ENCODE data around the gene ATP1A2. TPM values are rescaled to one million over a fixed set of nuclear protein-coding genes. Genes with fewer than 3 reads are reported as not detected.

The ATP1A2 gene
- total and polyA plus RNA-seq, 10 of the 15 experiments (the other 5 are each of a cell fraction or from before 2014, with no cell fraction given) = 0.15 TPM; not detected in 9

DNA sequence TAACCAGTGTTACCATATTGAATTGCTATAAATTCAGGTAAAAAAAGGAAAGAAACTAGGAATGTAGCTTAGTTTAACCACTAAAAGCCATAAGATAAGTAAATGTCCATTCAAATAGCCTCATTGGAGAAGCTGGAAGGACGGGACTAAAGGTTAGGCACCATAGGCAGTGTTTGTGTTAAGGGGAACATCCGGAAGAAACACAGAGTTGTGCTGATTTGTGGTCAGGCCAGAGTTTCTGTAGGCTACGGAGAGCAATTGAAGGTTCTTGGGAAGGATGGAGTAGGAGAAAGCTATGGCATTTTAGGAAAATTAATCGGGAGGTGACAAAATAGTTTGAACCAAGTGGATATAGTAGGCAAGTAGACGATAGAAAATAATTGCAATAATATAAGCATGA, 44.3 kb upstream of the ATP1A2 start (continued):
- TF ChIP-seq SKIL (IDR thresholded peaks at IDR 0.05; ENCODE audit: low read depth, poor library complexity, severe bottlenecking) = no peak
- TF ChIP-seq IRF4 (IDR thresholded peaks at IDR 0.05; ENCODE audit: low read depth, low read length) = no peak

GRCh38 chr1:160074865-160075264, 40.7 kb upstream of the ATP1A2 start:
- TF ChIP-seq MYC (IDR thresholded peaks at IDR 0.05; ENCODE audit: insufficient read depth, insufficient read length, insufficient replicate concordance, low read length, severe bottlenecking) = no peak
- no peak for TF ChIP-seq KAT2A (conservative IDR thresholded peaks at IDR 0.05; ENCODE audit: control insufficient read depth, low read depth, low read length)
- TF ChIP-seq SIX5 (IDR thresholded peaks at IDR 0.05; ENCODE audit: low read depth, low read length, severe bottlenecking) = no peak
- TF ChIP-seq EGR1 (IDR thresholded peaks at IDR 0.05; ENCODE audit: borderline replicate concordance in 1 of 2, low read depth in 2 of 2, low read length in 2 of 2) = no peak
- Histone ChIP-seq H3K79me2 (ENCODE audit: control insufficient read depth, insufficient read depth, low read length) (no peaks in the 10 kb centered on the region), H3K36me3 (ENCODE audit: control insufficient read depth in 2 of 2, insufficient read depth in 2 of 2, low read length in 1 of 2) (no peaks in the 10 kb centered on the region), H3K4me3 (no peak overlapping the region), H3K27me3 (replicated peaks in 1 of 2; ENCODE audit: control insufficient read depth in 2 of 2, insufficient read depth in 2 of 2, low read length in 1 of 2) (peaks cover under 1 to 2% of the 10 kb centered on the region in 2 experiments; a peak in 3 of 4 replicates), H3K27ac (ENCODE audit: control insufficient read depth, insufficient read depth) (no peak overlapping the region), H3K9me3 (replicated peaks; ENCODE audit: control insufficient read depth, insufficient read depth, low read length) (no peaks in the 10 kb centered on the region), H3K4me1 (ENCODE audit: control insufficient read depth, insufficient read depth, low read length) (peaks cover 18% of the 10 kb centered on the region), H4K20me1 (ENCODE audit: control insufficient read depth, insufficient read depth) (no peaks in the 10 kb centered on the region), H3K4me2 (ENCODE audit: control insufficient read depth, insufficient read depth) (no peak overlapping the region), H3K9ac (ENCODE audit: control insufficient read depth, insufficient read depth, low read length) (no peak overlapping the region), H2AFZ (ENCODE audit: control insufficient read depth, low read depth, low read length) (no peak overlapping the region)
- 16% methylated on average over 4 of the region's 4 CpGs for WGBS (ENCODE audit: insufficient coverage, insufficient replicate concordance, low lambda C conversion rate, missing lambda C conversion rate)
- ATAC-seq (no peak), DNase-seq (ENCODE audit: low read depth, low spot score) (no peak), FAIRE-seq (no peak)
- no TSS peak for BruUV-seq (replicated peaks)
- ChIA-PET SMC1A (ENCODE audit: uncharacterized antibody, unreplicated experiment) (interaction anchor here (1.0 to 8.9 kb wide), 5 partner anchors 8 to 67 kb away, joined by 3 to 89 read pairs (median 5); no protein-coding TSS in a partner anchor), RAD21 (ENCODE audit: unreplicated experiment) (interaction anchor here (1.2 to 1.7 kb wide), 2 partner anchors 28 to 150 kb away, joined by 3 to 6 read pairs; partner anchors contain the start of gene TAGLN2), CTCF (interaction anchor here (30.2 to 49.8 kb wide), 2 partner anchors 10 to 16 kb away, joined by 1035 read pairs; partner anchors contain the start of genes IGSF8, KCNJ10 and KCNJ9), POLR2A (no interaction called here)
- in situ Hi-C loops (cut with MboI) (no loop called here), intact Hi-C loops (cut with micrococcal nuclease; ENCODE audit: unreplicated experiment) (no loop called here)
